Suprapubic skin (tissue), 4 donors: ENCODE data around the gene ZNF804B. TPM values are rescaled to one million over a fixed set of nuclear protein-coding genes. Genes with fewer than 3 reads are reported as not detected.

ENCODE experiments used
- DNase-seq, 2 donors: peaks; one replicate each; pipeline ENCODE4 v3.0.0-alpha.2; 2019; ENCODE audit warnings: low spot score in 2 of 2
- H3K27ac ChIP-seq: fragments of 200-600 bp; sonication (generic); one replicate; pipeline ENCODE4 v1.5.1; 2019
- H3K27me3 ChIP-seq: fragments of 200-600 bp; sonication (generic); one replicate; pipeline ENCODE4 v1.5.1; 2019
- H3K36me3 ChIP-seq: fragments of 200-600 bp; sonication (generic); one replicate; pipeline ENCODE4 v1.5.1; 2019
- H3K4me1 ChIP-seq: fragments of 200-600 bp; sonication (generic); one replicate; pipeline ENCODE4 v1.5.1; 2019
- H3K4me3 ChIP-seq: fragments of 200-600 bp; sonication (generic); one replicate; pipeline ENCODE4 v1.5.1; 2019; ENCODE audit warnings: mild to moderate bottlenecking
- H3K9me3 ChIP-seq: fragments of 200-600 bp; sonication (generic); one replicate; pipeline ENCODE4 v1.5.1; 2019
- CTCF ChIP-seq, 2 donors: fragments of 200-600 bp in 1 of 2; fragments of 450-650 bp in 1 of 2; sonication (generic) in 1 of 2; IDR thresholded peaks; one replicate each; pipeline ENCODE4 v1.5.1; 2016 to 2019; ENCODE audit warnings: antibody characterized with exemption in 2 of 2, mild to moderate bottlenecking in 1 of 2, moderate library complexity in 1 of 2
- EP300 ChIP-seq: sonication (generic); formaldehyde crosslinking; IDR thresholded peaks from one replicate; pipeline ENCODE4 v1.6.1; 2017; ENCODE audit warnings: antibody characterized with exemption
- POLR2A ChIP-seq, 2 donors: fragments of 450-650 bp; IDR thresholded peaks; one replicate each; pipeline ENCODE4 v1.6.1; 2017; ENCODE audit warnings: antibody characterized with exemption in 2 of 2, mild to moderate bottlenecking in 2 of 2, moderate library complexity in 2 of 2
- POLR2AphosphoS5 ChIP-seq, 3 donors: sonication (generic); formaldehyde crosslinking; IDR thresholded peaks; one replicate each; pipeline ENCODE4 v1.6.1; 2017; ENCODE audit warnings: antibody characterized with exemption in 3 of 3
- WGBS: methylation state at CpG from one replicate; pipeline ENCODE4 v1.1.5; 2018; 5-methylcytosine and 5-hydroxymethylcytosine counted together
- total RNA-seq, 4 donors: library from RNA; depleted of rRNA; stranded (reverse); fragments of >200 nt; gene quantifications; one replicate each; pipeline ENCODE4 v1.1.0, GENCODE V29; 2016

ZNF804B gene
- total RNA-seq, 4 donors from 2014 or later, result not detected

GRCh38 chr7:89316584-89317251, 557.2 kb downstream of the ZNF804B start:
- H3K36me3 ChIP-seq, result no peaks in the 10 kb centered on the region
- no peaks in the 10 kb centered on the region for H3K27me3 ChIP-seq
- no peak overlapping the region for H3K4me3 ChIP-seq
- TF ChIP-seq POLR2AphosphoS5 (IDR thresholded peaks at IDR 0.05), result no peak
- TF ChIP-seq CTCF (IDR thresholded peaks at IDR 0.05), result no peak
- no peak for TF ChIP-seq EP300
- no peak for TF ChIP-seq POLR2A (IDR thresholded peaks at IDR 0.05)
- DNase-seq, result no peak
- no peaks in the 10 kb centered on the region for H3K9me3 ChIP-seq
- no peak overlapping the region for H3K27ac ChIP-seq
- WGBS, result 57% methylated on average over 1 of the region's 1 CpG
- no peaks in the 10 kb centered on the region for H3K4me1 ChIP-seq

GRCh38 chr7:89332026-89332425, 572.5 kb downstream of the ZNF804B start:
- TF ChIP-seq CTCF (IDR thresholded peaks at IDR 0.05) (no peak), POLR2AphosphoS5 (IDR thresholded peaks at IDR 0.05) (no peak), EP300 (no peak), POLR2A (IDR thresholded peaks at IDR 0.05) (no peak)

GRCh38 chr7:89334797-89335196, 575.3 kb downstream of the ZNF804B start:
- Histone ChIP-seq H3K27ac (no peak overlapping the region), H3K27me3 (no peaks in the 10 kb centered on the region), H3K4me3 (no peak overlapping the region), H3K36me3 (no peaks in the 10 kb centered on the region), H3K9me3 (no peaks in the 10 kb centered on the region), H3K4me1 (no peaks in the 10 kb centered on the region)
- DNase-seq, result no peak
- WGBS, result 95% methylated on average over 1 of the region's 1 CpG
- TF ChIP-seq POLR2AphosphoS5 (IDR thresholded peaks at IDR 0.05) (no peak), POLR2A (IDR thresholded peaks at IDR 0.05) (no peak), EP300 (no peak), CTCF (IDR thresholded peaks at IDR 0.05) (no peak)

More at GRCh38 chr7:89332026-89332425, 572.5 kb downstream of the ZNF804B start:
- DNase-seq, result no peak
- 60% methylated on average over 1 of the region's 1 CpG for WGBS
- Histone ChIP-seq H3K4me3 (no peak overlapping the region), H3K36me3 (no peaks in the 10 kb centered on the region), H3K27ac (no peak overlapping the region), H3K27me3 (no peaks in the 10 kb centered on the region), H3K4me1 (no peaks in the 10 kb centered on the region), H3K9me3 (no peaks in the 10 kb centered on the region)

- WGBS, result 59% methylated on average over 3 of the region's 3 CpGs
- H3K27me3 ChIP-seq, result no peaks in the 10 kb centered on the region
- TF ChIP-seq POLR2A (IDR thresholded peaks at IDR 0.05), result no peak
- TF ChIP-seq EP300, result no peak
- no peak for TF ChIP-seq CTCF (IDR thresholded peaks at IDR 0.05)
- TF ChIP-seq POLR2AphosphoS5 (IDR thresholded peaks at IDR 0.05), result no peak
- H3K27ac ChIP-seq, result no peak overlapping the region
- no peaks in the 10 kb centered on the region for H3K36me3 ChIP-seq
- H3K4me1 ChIP-seq, result no peaks in the 10 kb centered on the region
- H3K9me3 ChIP-seq, result no peaks in the 10 kb centered on the region
- DNase-seq, result no peak
- no peak overlapping the region for H3K4me3 ChIP-seq
Measured at GRCh38 chr7:89335490-89335889, 576.0 kb downstream of the ZNF804B start.

GRCh38 chr7:89336121-89336520, 576.6 kb downstream of the ZNF804B start:
- Histone ChIP-seq H3K36me3 (no peaks in the 10 kb centered on the region), H3K4me1 (no peaks in the 10 kb centered on the region), H3K9me3 (no peaks in the 10 kb centered on the region), H3K27ac (no peak overlapping the region), H3K4me3 (no peak overlapping the region), H3K27me3 (no peaks in the 10 kb centered on the region)
- WGBS, result 56% methylated on average over 5 of the region's 5 CpGs
- no peak for DNase-seq
- no peak for TF ChIP-seq POLR2AphosphoS5 (IDR thresholded peaks at IDR 0.05)

GRCh38 chr7:89339748-89340147, 580.2 kb downstream of the ZNF804B start:
- H3K36me3 ChIP-seq, result no peaks in the 10 kb centered on the region
- H3K4me3 ChIP-seq, result no peak overlapping the region
- no peaks in the 10 kb centered on the region for H3K27me3 ChIP-seq
- H3K27ac ChIP-seq, result no peak overlapping the region
- whole genome bisulfite sequencing, result 56% methylated on average over 3 of the region's 3 CpGs
- no peak for DNase-seq
- no peaks in the 10 kb centered on the region for H3K4me1 ChIP-seq
- no peak for TF ChIP-seq POLR2AphosphoS5 (IDR thresholded peaks at IDR 0.05)
- no peaks in the 10 kb centered on the region for H3K9me3 ChIP-seq
